ENCODE measurements around the gene EPHA7. TPM values are rescaled to one million over a fixed set of nuclear protein-coding genes. Genes with fewer than 3 reads are reported as not detected.

EPHA7 gene
- total and polyA plus RNA-seq, 2 of the 4 experiments (the other 2 are of a cell fraction): not detected

- no TSS peak for BruUV-seq (replicated peaks)
- TF ChIP-seq FOS (IDR thresholded peaks at IDR 0.05; ENCODE audit: low read depth, low read length) (no peak), POLR2A (IDR thresholded peaks at IDR 0.05; ENCODE audit: low read depth, low read length) (no peak), ELK1 (IDR thresholded peaks at IDR 0.05; ENCODE audit: borderline replicate concordance, low read depth, low read length) (no peak), RCOR1 (IDR thresholded peaks at IDR 0.05; ENCODE audit: insufficient replicate concordance, low read length) (no peak), USF2 (IDR thresholded peaks at IDR 0.05; ENCODE audit: low read depth, low read length) (no peak), RFX5 (IDR thresholded peaks at IDR 0.05; ENCODE audit: low read depth, low read length) (no peak), CEBPB (IDR thresholded peaks at IDR 0.05; ENCODE audit: low read depth, low read length) (no peak), MAFK (IDR thresholded peaks at IDR 0.05; ENCODE audit: low read depth, low read length) (no peak), SMC3 (IDR thresholded peaks at IDR 0.05; ENCODE audit: low read depth, low read length) (no peak), MXI1 (IDR thresholded peaks at IDR 0.05; ENCODE audit: borderline replicate concordance, low read depth, low read length) (no peak), CTCF (conservative IDR thresholded peaks at IDR 0.05; ENCODE audit: low read depth, low read length) (no peak), CHD1 (IDR thresholded peaks at IDR 0.05; ENCODE audit: low read depth, low read length) (no peak), RAD21 (IDR thresholded peaks at IDR 0.05; ENCODE audit: low read length) (no peak), MAZ (IDR thresholded peaks at IDR 0.05; ENCODE audit: borderline replicate concordance, low read depth, low read length) (no peak), NFE2L2 (IDR thresholded peaks at IDR 0.05; ENCODE audit: low read depth, low read length) (no peak)
These were observed 703 bp downstream of the EPHA7 start for GRCh38 chr6:93418408-93419303.

More at GRCh38 chr6:93418408-93419303, 703 bp downstream of the EPHA7 start:
- no peak overlapping the region for H4K91ac ChIP-seq (ENCODE audit: insufficient read depth, low read depth, low read length)
- in situ Hi-C loops (cut with MboI; ENCODE audit: low sequenced_read_pairs): no loop called here
- no peak overlapping the region for H3K18ac ChIP-seq (ENCODE audit: low read depth, low read length)
- no peak overlapping the region for H4K8ac ChIP-seq (ENCODE audit: low read depth in 2 of 2, low read length in 2 of 2)
- H3K4me3 ChIP-seq (ENCODE audit: insufficient read depth, low read depth, low read length): peak overlapping the region; percentile 32
- H2AK5ac ChIP-seq (ENCODE audit: low read depth, low read length): no peak overlapping the region
- H4K20me1 ChIP-seq (ENCODE audit: insufficient read depth, low read length): no peaks in the 10 kb centered on the region
- no peak overlapping the region for H3K56ac ChIP-seq (ENCODE audit: extremely low read depth, insufficient read depth, low read length)
- no peaks in the 10 kb centered on the region for H3K9me1 ChIP-seq (ENCODE audit: insufficient read depth, low read length)
- H3K4ac ChIP-seq (ENCODE audit: low read depth, low read length): no peak overlapping the region
- H3K79me1 ChIP-seq (ENCODE audit: low read depth in 1 of 2, low read length in 2 of 2): no peaks in the 10 kb centered on the region
- H3K9me3 ChIP-seq (ENCODE audit: control insufficient read depth, insufficient read depth, low read length): no peaks in the 10 kb centered on the region
- no peak overlapping the region for H2BK120ac ChIP-seq (ENCODE audit: low read depth, low read length)
- H3K23ac ChIP-seq (ENCODE audit: low read depth, low read length): no peak overlapping the region
- no peak overlapping the region for H3K9ac ChIP-seq (ENCODE audit: low read depth, low read length)
- H2AK9ac ChIP-seq (replicated peaks; ENCODE audit: low read depth, low read length, poor library complexity): no peak overlapping the region
- intact Hi-C loops (cut with micrococcal nuclease): loop anchor here (10.0 kb wide), 1 partner anchor 1984 kb away; no protein-coding TSS in a partner anchor
- no peak overlapping the region for H2BK20ac ChIP-seq (ENCODE audit: low read depth, low read length)
- H4K5ac ChIP-seq (ENCODE audit: low read depth, low read length): no peak overlapping the region
- no peak overlapping the region for H2BK15ac ChIP-seq (ENCODE audit: low read depth, low read length)
- H2BK5ac ChIP-seq (ENCODE audit: low read depth, low read length, poor library complexity, severe bottlenecking): no peak overlapping the region
- WGBS, 2 experiments (ENCODE audit: extremely low coverage in 2 of 2, insufficient read length in 1 of 2): 0% methylated on average over 2 of the region's 89 CpGs; no CpG with 5 or more reads in 1 of the 2 experiments
- dilution Hi-C loops (cut with HindIII; ENCODE audit: low sequenced_read_pairs, unreplicated experiment): no loop called here
- H3K27me3 ChIP-seq (ENCODE audit: control insufficient read depth, insufficient read depth, low read length): peaks cover 29% of the 10 kb centered on the region
- peak overlapping the region; percentile 85 for H3K4me2 ChIP-seq (ENCODE audit: low read depth, low read length)
- no peaks in the 10 kb centered on the region; the same call in 1 of the 2 replicates for H3K4me1 ChIP-seq (ENCODE audit: control insufficient read depth, insufficient read depth, low read length)
- DNase-seq: no peak
- H2AFZ ChIP-seq (replicated peaks; ENCODE audit: low read length, poor library complexity): peak overlapping the region; percentile 72
- CTCF ChIA-PET: no interaction called here
- H3K36me3 ChIP-seq (ENCODE audit: control insufficient read depth, insufficient read depth, low read length): no peaks in the 10 kb centered on the region
- no peak overlapping the region for H3K27ac ChIP-seq (ENCODE audit: insufficient read depth, low read length)
- H3K14ac ChIP-seq (replicated peaks; ENCODE audit: low read depth, low read length): no peak overlapping the region
- no peak for ATAC-seq (ENCODE audit: low read depth)
- POLR2A ChIA-PET (ENCODE audit: unreplicated experiment): no interaction called here
